ENCODE measurements around the gene CCL5.

DNA sequence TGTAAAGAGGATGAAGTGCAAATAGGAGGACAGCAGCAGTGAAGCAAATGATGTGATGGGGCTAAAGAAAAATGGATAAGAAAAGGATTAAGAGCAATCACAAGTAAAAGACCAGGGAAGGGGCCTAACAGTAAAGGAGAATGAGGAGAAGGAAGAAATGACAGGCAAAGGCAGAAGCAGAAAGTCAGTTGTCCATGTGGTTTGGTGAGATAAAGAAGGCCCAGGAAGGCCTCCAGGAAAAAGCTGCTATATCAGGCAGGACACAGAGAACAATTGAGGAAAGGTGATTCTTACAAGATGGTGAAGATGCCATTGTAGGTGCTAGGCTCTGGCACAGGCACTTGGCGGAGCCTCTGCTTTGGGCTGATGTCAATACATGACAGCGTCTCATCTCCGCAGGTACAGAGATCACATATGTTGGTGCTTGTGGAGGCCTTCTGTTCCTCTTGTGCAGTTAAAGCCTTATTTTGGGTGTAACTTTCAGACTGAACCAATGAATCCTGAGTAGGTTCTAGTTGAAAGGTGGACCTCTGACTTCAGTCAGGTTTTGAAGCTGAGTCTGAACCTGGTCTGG, 32.3 kb upstream of the CCL5 start:
- TF ChIP-seq FOXK2 (IDR thresholded peaks at IDR 0.05) (no peak), SP1 (IDR thresholded peaks at IDR 0.05) (no peak), TARDBP (IDR thresholded peaks at IDR 0.05) (no peak), BHLHE40 (IDR thresholded peaks at IDR 0.05; ENCODE audit: borderline replicate concordance) (no peak), L3MBTL2 (conservative IDR thresholded peaks at IDR 0.05) (no peak), HDGF (IDR thresholded peaks at IDR 0.05; ENCODE audit: borderline replicate concordance) (no peak), SUZ12 (IDR thresholded peaks at IDR 0.05) (no peak), FOXA1 (IDR thresholded peaks at IDR 0.05) (no peak), ELF4 (IDR thresholded peaks at IDR 0.05) (no peak), FOXM1 (IDR thresholded peaks at IDR 0.05; ENCODE audit: borderline replicate concordance) (no peak), ZNF384 (IDR thresholded peaks at IDR 0.05) (no peak)
- TF ChIP-seq, protein P1, sequence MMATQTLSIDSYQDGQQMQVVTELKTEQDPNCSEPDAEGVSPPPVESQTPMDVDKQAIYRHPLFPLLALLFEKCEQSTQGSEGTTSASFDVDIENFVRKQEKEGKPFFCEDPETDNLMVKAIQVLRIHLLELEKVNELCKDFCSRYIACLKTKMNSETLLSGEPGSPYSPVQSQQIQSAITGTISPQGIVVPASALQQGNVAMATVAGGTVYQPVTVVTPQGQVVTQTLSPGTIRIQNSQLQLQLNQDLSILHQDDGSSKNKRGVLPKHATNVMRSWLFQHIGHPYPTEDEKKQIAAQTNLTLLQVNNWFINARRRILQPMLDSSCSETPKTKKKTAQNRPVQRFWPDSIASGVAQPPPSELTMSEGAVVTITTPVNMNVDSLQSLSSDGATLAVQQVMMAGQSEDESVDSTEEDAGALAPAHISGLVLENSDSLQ (IDR thresholded peaks at IDR 0.05) = no peak
